HuH-7 (cell line): ENCODE results near the gene PPP2R3B.
"Not testable (repeated sequence)": the region's sequence is repeated elsewhere in the genome, so short reads cannot be mapped to it uniquely, and the experiment has no call there.

Experiments used
- DNase-seq: peaks from one replicate; pipeline ENCODE4 v3.0.0; 2011; ENCODE audit warnings: low spot score

The PPP2R3B gene

DNA sequence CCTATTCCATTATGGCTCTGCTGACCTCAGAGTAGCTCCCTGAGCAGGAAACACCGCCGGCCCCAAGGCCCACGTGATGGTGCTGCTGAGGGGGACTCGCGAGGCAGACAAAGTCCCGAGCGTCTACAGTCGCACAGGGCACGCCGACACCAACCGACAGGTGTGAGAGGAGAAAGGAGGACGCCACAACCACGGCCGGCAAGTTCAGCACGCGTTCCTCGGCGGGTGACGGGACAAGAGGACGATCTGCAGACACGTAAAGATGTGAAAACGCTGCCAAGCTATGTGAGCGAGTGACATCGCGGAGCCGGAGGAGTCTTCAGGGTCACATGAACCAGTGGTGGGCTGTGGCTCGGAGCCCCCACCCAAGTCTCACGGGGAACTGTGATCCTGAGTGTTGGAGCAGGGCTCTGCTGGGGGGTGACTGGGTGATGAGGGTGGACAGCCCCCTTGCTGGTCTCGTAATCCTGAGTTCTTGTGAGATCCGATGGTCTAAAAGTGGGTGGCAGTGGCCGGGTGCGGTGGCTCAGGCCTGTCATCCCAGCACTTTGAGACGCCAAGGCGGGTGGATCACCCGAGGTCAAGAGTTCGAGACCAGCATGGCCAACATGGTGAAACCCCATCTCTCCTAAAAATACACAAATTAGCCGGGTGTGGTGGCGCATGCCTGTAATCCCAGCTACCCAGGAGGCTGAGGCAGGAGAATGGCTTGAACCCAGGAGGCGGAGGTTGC is 34.0 kb downstream of the PPP2R3B start:
- no peak for DNase-seq

DNA sequence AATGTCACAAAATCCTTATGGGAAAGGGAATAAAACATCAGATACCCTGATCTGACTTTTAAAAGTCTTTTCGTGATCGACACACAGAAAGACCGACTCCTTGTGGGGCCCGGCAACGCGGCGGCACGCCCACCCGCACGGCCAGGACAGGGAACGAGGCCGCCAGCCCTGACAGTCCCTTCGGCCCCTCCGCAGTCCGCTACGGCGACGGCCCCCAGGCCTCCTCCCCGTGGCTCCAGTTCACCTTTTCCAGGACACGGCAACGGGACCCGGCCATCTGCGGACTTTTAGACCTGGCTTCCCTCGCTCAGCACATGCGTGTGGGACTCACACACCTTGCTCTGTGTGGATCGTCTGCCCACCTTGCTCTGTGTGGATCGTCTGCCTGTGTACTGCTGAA is 34.5 kb downstream of the PPP2R3B start:
- no peak for DNase-seq

DNA sequence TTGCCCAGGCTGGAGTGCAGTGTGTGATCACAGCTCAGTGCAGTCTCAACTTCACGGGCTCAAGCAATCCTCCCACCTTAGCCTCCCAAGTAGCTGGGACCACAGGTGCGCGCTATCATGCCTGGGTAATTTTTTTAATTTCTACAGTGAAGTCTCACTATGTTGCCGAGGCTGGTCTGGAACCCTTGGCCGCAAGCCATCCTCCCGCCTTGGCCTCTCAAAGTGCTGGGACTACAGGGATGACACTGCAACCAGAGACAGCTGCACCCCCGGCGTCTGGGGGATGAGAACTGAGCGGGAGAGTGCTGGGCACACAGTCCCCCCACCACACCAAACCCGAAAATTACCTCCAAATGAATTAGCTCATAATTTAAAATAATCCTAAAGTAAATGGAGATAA is 35.0 kb downstream of the PPP2R3B start:
- no peak for DNase-seq

DNA sequence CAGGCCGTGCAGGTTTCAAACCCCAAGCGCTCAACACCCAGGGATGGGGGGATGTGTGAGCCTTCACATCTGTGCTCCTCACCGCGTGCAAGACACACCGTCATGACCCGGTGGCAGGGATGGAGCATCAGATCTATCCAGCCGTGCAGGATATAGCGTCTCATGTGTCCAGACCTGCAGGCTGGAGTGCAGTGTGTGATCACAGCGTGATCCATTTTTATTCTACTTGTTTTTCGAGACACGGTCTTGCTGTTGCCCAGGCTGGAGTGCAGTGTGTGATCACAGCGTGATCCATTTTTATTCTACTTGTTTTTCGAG is 35.4 kb downstream of the PPP2R3B start:
- DNase-seq = not testable (repeated sequence)

GRCh38 chrX:350534-351323 is 36.0 kb downstream of the PPP2R3B start:
- no peak for DNase-seq

DNA sequence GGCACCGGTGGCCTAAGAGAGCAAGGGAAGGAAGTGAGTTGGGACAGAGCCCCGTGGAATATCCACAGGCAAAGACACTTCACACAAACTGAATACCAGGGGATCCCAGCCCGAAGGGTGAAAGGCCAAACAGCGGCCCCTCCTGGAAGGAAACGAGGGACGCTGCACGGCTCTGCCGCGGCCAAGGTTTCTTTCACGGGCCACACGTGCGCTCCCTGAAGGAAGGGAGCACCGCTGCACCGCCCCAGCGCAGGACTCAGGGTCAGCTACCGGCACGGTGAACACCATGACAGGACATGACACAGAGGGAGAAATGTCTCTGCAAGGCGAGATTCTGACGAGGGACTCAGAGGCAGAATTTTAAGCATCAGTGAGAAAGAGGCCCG is 36.6 kb downstream of the PPP2R3B start:
- no peak for DNase-seq

- DNase-seq = no peak
Observed at GRCh38 chrX:349702-350101, 37.0 kb downstream of the PPP2R3B start.

DNA sequence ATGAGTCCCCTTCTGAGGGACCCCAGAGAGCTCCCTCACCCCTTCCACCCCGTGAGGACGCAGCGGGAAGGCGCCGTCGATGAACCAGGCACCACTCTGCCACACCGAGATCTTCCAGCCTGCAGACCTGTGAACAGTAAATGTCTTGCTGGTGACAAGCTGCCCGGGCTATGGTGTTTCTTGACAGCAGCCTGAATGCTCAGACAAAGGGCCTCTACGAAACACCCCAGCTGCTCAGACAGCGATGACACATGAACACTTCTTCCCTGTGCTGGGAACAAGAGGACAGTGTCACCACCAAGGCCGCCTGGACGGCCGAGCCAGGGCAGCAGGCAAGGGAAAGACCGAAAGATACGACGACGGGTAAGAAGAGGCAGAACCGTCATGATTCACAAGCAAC is 37.5 kb downstream of the PPP2R3B start:
- DNase-seq = no peak

DNA sequence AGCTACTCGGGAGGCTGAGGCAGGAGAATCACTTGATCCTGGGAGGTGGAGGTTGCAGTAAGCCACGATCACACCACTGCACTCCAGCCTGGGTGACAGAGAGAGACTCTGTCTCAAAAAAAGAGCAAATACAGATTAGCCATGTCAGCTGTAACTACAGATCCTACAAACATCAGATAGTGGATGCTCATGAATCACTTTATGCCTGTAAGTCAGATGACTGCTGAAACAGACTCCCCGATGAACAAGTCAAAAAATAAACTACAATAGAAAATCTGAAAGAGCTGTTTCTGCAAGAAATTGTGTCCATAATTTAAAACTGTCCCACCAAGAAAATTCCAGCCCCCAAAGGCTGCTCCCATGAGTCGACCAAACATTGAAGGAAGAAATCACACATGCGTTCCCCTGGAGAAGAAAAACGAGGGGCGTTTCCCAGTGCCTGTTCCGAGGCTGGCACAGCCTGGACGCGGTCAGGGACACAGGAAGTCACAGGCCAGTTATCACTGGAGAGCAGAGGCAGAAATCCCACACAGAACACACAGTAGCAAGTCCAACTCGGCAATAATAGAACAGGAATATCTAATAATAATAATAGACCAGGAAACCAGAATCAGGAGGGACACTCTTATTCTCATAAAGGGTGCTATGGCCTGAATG is 38.1 kb downstream of the PPP2R3B start:
- DNase-seq = no peak

DNA sequence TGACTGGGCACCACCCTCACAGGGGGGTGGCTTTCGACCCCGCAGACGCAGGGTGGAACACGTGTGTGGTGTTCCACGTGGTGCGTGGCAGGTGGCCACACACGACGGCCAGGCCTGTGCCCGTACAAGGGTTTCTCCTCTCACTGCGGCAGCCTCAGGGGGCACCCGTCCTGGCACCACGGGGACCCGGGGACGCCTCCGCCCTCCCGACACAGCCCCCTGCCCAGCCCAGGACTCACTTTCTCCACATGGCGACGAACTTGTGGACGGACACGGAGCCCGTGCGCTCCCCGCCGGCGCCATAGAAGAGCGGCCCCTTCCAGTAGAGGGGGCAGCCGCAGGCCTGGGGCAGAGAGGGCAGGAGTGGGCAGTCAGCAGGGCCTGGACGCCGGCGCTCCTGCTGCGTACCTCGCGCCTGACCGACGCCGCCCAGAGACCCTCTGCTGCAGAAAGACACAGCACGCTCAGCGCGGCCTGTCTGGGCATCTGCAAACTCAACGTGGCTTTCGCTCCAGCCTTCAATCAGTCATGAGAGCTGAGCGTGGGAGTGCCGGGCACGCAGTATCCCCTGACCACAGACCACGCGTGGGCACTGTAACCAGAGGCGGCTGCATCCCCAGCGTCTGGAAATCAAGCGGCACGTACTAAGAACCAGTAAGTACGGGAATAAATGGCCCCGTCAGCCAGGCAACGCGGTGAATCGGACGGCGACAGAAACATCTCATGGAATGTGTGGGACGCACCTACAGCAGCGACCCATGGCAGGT is 39.2 kb downstream of the PPP2R3B start:
- no peak for DNase-seq

- DNase-seq = no peak
Observed at GRCh38 chrX:346034-346813, 40.5 kb downstream of the PPP2R3B start.

- no peak for DNase-seq
Observed at GRCh38 chrX:345020-345925, 41.4 kb downstream of the PPP2R3B start.

- no peak for DNase-seq
Observed at GRCh38 chrX:344371-344901, 42.3 kb downstream of the PPP2R3B start.

- DNase-seq = no peak
Observed at GRCh38 chrX:341541-342101, 45.1 kb downstream of the PPP2R3B start.

GRCh38 chrX:340641-341423 is 45.9 kb downstream of the PPP2R3B start:
- no peak for DNase-seq

- DNase-seq = no peak
Observed at GRCh38 chrX:340121-340520, 46.6 kb downstream of the PPP2R3B start.

- DNase-seq = no peak
Observed at GRCh38 chrX:338836-339400, 47.8 kb downstream of the PPP2R3B start.

DNA sequence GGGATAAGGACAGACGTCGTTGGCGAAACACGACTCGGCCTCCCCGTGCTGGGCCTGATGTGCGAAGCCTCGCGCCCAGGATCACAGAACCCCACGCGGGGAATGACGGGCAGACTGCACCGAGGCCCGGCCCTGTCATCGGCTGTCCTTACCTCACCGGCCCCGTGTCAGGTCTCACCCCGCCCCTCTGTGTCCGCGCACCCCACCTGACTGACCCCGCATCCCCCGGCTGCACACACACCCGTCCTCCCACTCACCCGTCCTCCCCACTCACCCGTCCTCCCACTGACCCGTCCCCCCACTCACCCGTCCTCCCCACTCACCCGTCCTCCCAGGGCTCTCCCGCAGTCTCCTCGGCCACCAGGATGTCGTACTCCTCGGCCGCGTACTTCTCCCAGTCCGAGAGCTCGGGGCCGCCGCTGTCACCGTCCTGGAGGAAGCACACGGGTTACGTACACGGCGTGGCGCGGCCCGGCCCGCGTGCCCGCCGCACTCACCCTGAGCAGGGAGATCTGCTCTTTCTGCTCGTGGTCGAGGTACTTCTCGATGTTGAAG is 48.3 kb downstream of the PPP2R3B start:
- no peak for DNase-seq
